OCI-LY3 (cell line): ENCODE data around the gene JAKMIP1.

Experiments used
- H2AFZ ChIP-seq: fragments of 200-600, 300-600 bp; shearing (Covaris generic); 2 replicates; pipeline ENCODE4 v1.6.0; 2014; ENCODE audit warnings: antibody characterized with exemption, low read depth, low read length
- H3K27ac ChIP-seq: fragments of 200-600, 300-600 bp; sonication (generic); 2 replicates; pipeline ENCODE4 v1.5.1; 2014; ENCODE audit warnings: mild to moderate bottlenecking, low read length, moderate library complexity, mixed read lengths
- H3K27me3 ChIP-seq: fragments of 200-600, 300-600 bp; sonication (generic); 2 replicates; pipeline ENCODE4 v1.6.1; 2014; ENCODE audit warnings: low read depth, low read length, mixed read lengths
- H3K36me3 ChIP-seq: fragments of 200-600, 300-600 bp; sonication (generic); replicated peaks from 2 replicates; pipeline ENCODE3; 2014; ENCODE audit warnings: low read depth, low read length, mixed read lengths
- H3K4me1 ChIP-seq: fragments of 300-600, 200-600 bp; sonication (generic); 2 replicates; pipeline ENCODE4 v1.6.1; 2014; ENCODE audit warnings: low read length, mixed read lengths
- H3K4me2 ChIP-seq: fragments of 200-600, 300-600 bp; sonication (generic); 2 replicates; pipeline ENCODE4 v1.6.1; 2014; ENCODE audit warnings: low read length, mixed read lengths
- H3K4me3 ChIP-seq: fragments of 300-600, 200-600 bp; sonication (generic); 2 replicates; pipeline ENCODE4 v1.5.1; 2014; ENCODE audit warnings: antibody characterized with exemption, mild to moderate bottlenecking, low read length, moderate library complexity
- H3K79me2 ChIP-seq: fragments of 300-600, 200-600 bp; shearing (Covaris generic); 2 replicates; pipeline ENCODE4 v1.6.1; 2014; ENCODE audit warnings: mild to moderate bottlenecking, low read length, mixed read lengths
- H3K9ac ChIP-seq: fragments of 300-600, 200-600 bp; shearing (Covaris generic); 2 replicates; pipeline ENCODE4 v1.6.0; 2014; ENCODE audit warnings: mild to moderate bottlenecking, low read length, moderate library complexity
- H3K9me3 ChIP-seq: fragments of 200-600, 300-600 bp; shearing (Covaris generic); 2 replicates; pipeline ENCODE4 v1.6.1; 2014; ENCODE audit warnings: low read length, mixed read lengths; ENCODE audit not compliant: insufficient read depth
- H4K20me1 ChIP-seq: fragments of 200-600, 300-600 bp; sonication (generic); 2 replicates; pipeline ENCODE4 v1.6.1; 2016; ENCODE audit warnings: low read length, mixed read lengths; ENCODE audit not compliant: insufficient read depth
- EZH2phosphoT487 ChIP-seq: fragments of 200-600 bp; shearing (Covaris generic); IDR thresholded peaks from 2 replicates; pipeline ENCODE4 v1.6.1; 2018; ENCODE audit warnings: antibody characterized with exemption, mixed run types, low read depth
- TF ChIP-seq, protein P1 (sequence below): fragments of 200-600, 300-600 bp; sonication (generic); IDR thresholded peaks from 2 replicates; pipeline ENCODE4 v1.5.1; 2014; ENCODE audit warnings: antibody characterized with exemption, low read length, low read depth

Gene JAKMIP1

DNA sequence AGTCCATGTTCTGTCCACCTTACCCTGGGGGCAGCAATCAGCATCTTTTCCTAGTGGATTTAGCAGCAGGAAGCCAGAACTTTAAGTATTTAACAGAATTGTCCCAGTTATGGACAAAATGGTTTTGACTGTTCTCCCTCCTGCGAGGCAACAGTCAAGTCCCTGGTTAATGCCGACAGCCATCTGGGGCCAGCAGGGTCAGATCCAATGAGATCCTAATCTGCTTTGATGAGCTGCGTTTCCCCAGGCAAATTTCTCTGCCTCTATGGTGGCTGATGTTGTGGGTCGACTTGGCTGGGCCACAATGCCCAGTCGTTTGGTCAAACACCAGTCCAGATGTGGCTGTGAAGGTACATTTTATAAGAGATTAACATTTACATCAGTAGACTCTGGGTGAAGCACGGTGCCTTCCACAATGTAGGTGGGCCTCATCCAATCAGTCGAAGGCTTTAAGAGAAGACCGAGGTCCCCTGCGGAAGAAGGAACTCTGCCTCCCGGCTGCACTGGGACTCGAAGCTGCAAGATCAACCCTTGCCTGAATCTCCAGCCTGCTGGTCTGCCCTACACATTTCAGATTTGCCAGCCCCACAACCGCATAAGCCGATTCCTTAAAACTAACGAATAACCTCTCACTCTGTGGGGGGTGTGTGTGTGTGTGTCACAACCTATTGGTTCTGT lies 93.1 kb downstream of the JAKMIP1 start:
- no peak overlapping the region for H3K9ac ChIP-seq
- no peak overlapping the region for H2AFZ ChIP-seq
- H3K9me3 ChIP-seq: no peaks in the 10 kb centered on the region
- no peaks in the 10 kb centered on the region for H3K36me3 ChIP-seq
- H3K79me2 ChIP-seq: no peaks in the 10 kb centered on the region
- H3K27me3 ChIP-seq: no peaks in the 10 kb centered on the region
- H3K27ac ChIP-seq: no peak overlapping the region
- H3K4me3 ChIP-seq: no peak overlapping the region
- no peak overlapping the region for H3K4me2 ChIP-seq
- TF ChIP-seq, protein P1, sequence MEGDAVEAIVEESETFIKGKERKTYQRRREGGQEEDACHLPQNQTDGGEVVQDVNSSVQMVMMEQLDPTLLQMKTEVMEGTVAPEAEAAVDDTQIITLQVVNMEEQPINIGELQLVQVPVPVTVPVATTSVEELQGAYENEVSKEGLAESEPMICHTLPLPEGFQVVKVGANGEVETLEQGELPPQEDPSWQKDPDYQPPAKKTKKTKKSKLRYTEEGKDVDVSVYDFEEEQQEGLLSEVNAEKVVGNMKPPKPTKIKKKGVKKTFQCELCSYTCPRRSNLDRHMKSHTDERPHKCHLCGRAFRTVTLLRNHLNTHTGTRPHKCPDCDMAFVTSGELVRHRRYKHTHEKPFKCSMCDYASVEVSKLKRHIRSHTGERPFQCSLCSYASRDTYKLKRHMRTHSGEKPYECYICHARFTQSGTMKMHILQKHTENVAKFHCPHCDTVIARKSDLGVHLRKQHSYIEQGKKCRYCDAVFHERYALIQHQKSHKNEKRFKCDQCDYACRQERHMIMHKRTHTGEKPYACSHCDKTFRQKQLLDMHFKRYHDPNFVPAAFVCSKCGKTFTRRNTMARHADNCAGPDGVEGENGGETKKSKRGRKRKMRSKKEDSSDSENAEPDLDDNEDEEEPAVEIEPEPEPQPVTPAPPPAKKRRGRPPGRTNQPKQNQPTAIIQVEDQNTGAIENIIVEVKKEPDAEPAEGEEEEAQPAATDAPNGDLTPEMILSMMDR: no peak
- TF ChIP-seq EZH2phosphoT487: no peak
- H4K20me1 ChIP-seq: no peaks in the 10 kb centered on the region
- no peaks in the 10 kb centered on the region for H3K4me1 ChIP-seq

DNA sequence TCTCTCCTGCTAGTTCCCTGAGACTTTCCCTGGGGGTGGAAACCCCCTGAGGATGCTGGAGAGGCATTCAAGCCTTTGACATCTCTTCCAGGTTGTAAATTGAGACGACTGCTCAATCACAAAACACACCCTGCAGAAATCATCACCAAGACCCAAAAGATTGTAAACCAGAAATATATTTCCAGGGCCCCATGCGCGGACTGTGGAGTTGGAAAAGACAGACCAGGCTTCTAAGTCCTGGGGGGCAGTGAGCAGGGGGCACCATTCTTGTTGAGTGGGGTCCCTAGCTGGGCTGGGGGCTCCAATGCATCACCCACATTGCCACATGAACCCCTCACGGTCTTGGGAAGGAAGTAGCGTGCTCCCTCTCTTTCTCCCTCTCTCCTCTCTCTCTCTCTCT lies 94.2 kb downstream of the JAKMIP1 start:
- Histone ChIP-seq H3K4me2 (no peak overlapping the region), H3K27me3 (no peaks in the 10 kb centered on the region), H3K36me3 (no peaks in the 10 kb centered on the region), H4K20me1 (no peaks in the 10 kb centered on the region), H3K79me2 (no peaks in the 10 kb centered on the region), H3K4me3 (no peak overlapping the region), H3K4me1 (no peaks in the 10 kb centered on the region), H3K9me3 (no peaks in the 10 kb centered on the region), H3K27ac (no peak overlapping the region), H2AFZ (no peak overlapping the region), H3K9ac (no peak overlapping the region)
- no peak for TF ChIP-seq EZH2phosphoT487
- TF ChIP-seq, protein P1: no peak

DNA sequence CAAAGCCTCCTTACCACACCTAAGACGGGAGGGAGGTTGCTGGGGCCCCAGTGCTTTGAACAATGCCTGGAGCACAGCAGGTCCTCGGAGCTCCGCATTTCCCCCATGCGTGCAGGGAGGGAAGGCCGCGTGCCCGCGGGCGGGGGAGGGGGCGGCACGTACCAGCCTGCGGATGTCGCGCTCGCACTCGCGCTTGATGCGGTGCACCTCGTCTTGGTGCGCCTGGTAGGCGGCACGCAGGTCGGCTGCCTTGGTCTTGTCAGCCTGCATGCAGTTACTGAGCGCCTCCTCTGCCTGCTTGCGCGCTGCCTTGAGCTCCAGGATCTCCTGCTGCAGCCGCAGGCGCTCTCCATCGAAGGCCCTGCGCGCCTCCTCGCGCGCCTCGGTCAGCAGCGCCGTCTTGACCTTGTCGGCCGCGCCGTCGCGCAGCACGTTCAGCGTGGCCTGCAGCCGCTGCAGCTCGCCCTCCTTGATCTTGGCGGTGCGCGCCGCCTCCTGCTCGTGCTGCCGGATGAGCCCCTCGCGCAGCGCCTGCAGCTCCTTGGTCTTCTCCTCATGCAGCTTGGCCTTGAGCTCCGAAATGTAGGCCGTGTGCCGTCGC lies 94.9 kb downstream of the JAKMIP1 start:
- Histone ChIP-seq H3K9ac (no peak overlapping the region), H3K4me3 (no peak overlapping the region), H2AFZ (no peak overlapping the region), H3K9me3 (no peaks in the 10 kb centered on the region), H4K20me1 (no peaks in the 10 kb centered on the region), H3K36me3 (no peaks in the 10 kb centered on the region), H3K79me2 (no peaks in the 10 kb centered on the region), H3K27ac (no peak overlapping the region), H3K4me2 (no peak overlapping the region), H3K27me3 (no peaks in the 10 kb centered on the region), H3K4me1 (no peaks in the 10 kb centered on the region)
- TF ChIP-seq, protein P1: no peak
- TF ChIP-seq EZH2phosphoT487: no peak

DNA sequence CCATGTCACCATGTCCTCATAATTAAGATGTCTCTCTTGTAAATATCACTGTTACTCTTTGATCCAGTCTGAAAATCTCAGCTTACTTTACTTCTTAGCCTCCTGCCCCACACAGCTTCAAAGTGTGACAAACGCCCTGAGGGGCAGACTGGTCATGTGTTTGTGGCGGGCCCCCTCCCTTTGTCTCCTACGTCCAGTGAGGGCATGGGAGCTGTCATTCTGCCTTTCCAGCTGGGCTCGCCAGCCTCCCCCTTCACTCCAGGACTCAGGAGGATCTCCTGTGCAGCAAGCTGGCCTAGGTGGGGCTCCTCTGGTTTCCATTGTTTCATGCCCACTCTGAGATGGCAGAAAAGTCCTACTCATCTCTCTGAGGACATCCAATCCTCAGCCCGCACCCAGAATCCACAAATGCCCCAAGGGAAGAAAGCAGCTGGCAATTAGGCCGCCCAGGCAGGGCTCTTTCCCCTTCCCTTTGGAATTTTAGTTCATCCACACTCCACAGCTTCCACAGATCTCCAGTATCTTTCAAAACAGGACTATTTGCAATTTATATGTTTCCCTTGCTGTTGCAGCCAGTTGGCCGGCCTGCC lies 95.7 kb downstream of the JAKMIP1 start:
- Histone ChIP-seq H3K36me3 (no peaks in the 10 kb centered on the region), H3K27me3 (no peaks in the 10 kb centered on the region), H4K20me1 (no peaks in the 10 kb centered on the region), H3K4me2 (no peak overlapping the region), H3K9ac (no peak overlapping the region), H3K27ac (no peak overlapping the region), H2AFZ (no peak overlapping the region), H3K9me3 (no peaks in the 10 kb centered on the region), H3K4me1 (no peaks in the 10 kb centered on the region), H3K4me3 (no peak overlapping the region), H3K79me2 (no peaks in the 10 kb centered on the region)
- TF ChIP-seq, protein P1: no peak
- no peak for TF ChIP-seq EZH2phosphoT487
